Esophagus mucosa (tissue), 1 donor: Measurements from ENCODE around the gene TMEM225. TPM values are rescaled to one million over a fixed set of nuclear protein-coding genes. Genes with fewer than 3 reads are reported as not detected.
"Not testable (repeated sequence)": the region's sequence is repeated elsewhere in the genome, so short reads cannot be mapped to it uniquely, and the experiment has no call there.

Experiments used
- ATAC-seq: fragments of 200-7000 bp; cut with Tn5 transposase; one replicate; pipeline ENCODE4 v1.9.1; 2020
- total RNA-seq: library from RNA; stranded (reverse); gene quantifications from one replicate; pipeline ENCODE4 v1.2.4, GENCODE V29; 2023
- donor health status: DM: yes; HTN: yes; CAD: no.

TMEM225 gene
- not detected for total RNA-seq

DNA sequence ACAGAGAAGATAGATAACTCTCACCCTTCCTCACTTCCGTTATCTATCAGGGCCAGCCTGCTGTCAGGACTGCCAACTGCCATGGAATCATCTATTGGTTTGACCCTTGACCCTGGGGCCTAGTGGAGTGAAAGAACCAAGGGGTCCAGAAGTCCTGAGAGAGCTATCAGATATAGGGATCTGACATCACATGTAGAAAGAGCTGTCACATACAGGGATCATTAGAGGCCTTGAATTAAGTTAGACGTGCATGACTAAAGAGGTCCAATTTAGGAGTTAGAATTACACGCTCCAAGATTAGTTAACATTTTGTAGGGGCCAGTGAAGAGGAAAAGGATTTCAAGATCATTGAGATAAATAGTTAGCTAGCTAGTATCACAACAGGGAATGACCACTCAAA is at the start of gene TMEM225:
TSS of gene TMEM225 (minus strand) at position 101 of the 400 bp plus-strand sequence. CDS start 245 bp downstream, outside the sequence.
- no peak for ATAC-seq

- ATAC-seq = no peak
Observed at GRCh38 chr11:123924027-123924426, 38.6 kb upstream of the TMEM225 start.

GRCh38 chr11:123920943-123921342 is 35.5 kb upstream of the TMEM225 start:
- no peak for ATAC-seq

DNA sequence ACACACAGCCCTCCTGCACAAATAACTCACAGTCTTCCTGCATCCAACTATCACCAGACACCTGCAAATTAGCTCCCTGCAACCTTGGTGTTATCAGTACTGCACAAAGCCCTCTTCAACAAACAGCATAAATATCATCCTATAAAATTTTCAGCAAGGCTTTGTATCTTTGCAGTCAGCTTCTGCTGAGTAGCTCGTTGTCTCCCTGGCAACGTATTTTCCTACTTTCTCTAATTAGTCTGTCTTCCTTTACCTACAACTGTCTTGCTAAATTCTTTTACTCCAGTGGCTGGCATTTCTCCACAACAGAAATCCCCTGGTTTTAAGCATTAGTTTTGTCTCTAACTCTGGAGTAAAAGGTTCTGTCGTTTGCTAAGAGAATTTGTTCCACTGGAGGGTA is 20.4 kb upstream of the TMEM225 start:
- no peak for ATAC-seq

DNA sequence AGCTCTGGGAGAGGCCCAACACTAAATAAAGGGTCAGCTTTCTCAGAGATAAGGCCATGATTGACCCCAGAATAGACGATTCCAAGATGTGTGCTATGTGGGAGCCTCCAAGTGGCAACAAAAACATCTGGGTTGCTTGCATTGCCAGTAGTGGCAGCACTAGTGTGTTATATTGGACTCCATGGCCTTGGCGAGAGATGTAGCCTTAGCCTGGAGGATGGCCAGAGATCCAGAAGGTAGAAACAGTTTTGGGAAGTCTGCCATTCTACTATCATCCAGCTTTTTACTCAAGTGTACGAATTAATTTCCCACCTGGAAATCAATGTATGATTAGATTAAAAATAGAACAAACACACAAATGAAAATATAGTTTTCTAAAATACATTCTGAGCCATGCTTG is 19.5 kb upstream of the TMEM225 start:
- no peak for ATAC-seq

DNA sequence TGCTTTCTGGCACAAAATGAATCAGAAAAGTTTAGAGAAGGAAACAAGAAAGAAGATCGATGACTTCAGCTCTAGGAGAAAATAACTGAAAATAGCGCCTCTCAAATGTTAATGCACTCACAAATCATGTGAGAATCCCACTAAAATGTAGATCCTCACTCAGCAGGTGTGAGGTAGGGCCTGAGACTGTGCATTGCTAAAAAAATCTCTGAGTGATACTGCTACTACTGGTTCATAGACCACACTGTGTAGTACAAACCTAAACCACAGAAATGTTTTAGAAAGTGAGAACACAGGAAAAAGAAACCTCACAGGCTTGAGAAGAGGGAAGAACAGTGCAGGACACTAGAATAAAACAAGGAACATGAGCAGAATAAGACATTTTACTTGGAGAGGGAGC is 18.5 kb upstream of the TMEM225 start:
- no peak for ATAC-seq

- ATAC-seq = no peak
Observed at GRCh38 chr11:123901867-123902266, 16.4 kb upstream of the TMEM225 start, which contains the start of gene OR8D4. Gene OR8D4, plus strand, starts transcription at chr11:123902167. Its CDS starts 4,265 bp downstream, at chr11:123906432.

- no peak for ATAC-seq
Observed at GRCh38 chr11:123899792-123900191, 14.3 kb upstream of the TMEM225 start.

DNA sequence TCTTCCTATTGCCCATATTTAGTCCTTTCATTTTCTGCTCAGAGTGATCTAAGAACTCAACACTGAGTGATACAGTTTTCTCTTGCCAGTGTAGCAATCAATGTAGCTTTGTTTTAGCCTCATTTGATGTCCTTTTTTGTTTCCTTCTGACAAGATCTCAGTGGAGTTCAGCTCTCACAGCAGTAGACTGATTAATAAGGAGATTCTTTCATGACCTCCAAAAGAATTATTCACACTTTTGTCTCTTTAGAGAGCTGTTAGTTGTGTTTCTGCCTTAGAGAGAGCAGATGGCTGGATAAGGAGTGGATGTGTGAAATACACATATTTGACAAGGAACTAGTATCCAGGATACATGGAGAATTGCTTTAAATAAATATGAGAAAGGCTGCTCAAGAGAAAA is 6.6 kb upstream of the TMEM225 start:
- no peak for ATAC-seq

- ATAC-seq = no peak
Observed at GRCh38 chr11:123880912-123881311, 4.6 kb downstream of the TMEM225 start.

DNA sequence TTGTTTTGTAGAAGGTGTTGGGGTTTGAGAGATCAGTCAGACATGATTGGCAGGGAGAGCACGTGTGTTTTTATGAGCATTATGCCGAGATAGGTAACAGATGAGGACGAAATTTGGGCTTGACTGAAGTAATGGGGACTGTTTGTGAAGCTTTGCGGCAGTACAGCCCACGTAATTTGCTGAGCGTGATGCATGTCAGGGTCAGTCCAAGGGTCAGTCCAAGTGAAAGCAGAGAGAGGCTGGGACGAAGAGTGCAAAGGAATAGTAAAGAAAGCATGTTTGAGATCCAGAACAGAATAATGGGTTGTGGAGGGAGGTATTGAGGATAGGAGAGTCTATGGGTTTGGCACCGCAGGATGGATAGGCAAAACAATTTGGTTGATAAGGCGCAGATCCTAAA is 17.7 kb downstream of the TMEM225 start:
- ATAC-seq = not testable (repeated sequence)

- ATAC-seq = not testable (repeated sequence)
Observed at GRCh38 chr11:123865293-123865692, 20.2 kb downstream of the TMEM225 start.

DNA sequence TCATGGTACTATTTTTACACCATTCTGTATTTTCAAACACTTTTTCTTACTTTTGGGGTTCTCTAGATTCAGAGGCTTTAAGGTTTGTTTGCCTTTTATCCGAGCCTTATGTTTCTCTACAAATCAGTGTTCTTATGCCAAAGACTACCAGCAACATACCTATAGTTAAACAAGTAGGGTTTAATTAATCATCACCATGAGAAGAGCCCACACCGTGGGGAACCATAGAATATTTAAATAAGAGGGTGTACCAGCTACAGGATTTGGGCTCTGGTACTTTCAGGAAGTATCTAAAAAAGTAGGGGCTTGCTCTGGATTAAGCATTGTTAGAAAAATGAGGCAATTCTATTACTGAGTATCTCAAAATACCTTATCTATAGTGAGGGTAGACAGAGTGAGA is 25.7 kb downstream of the TMEM225 start:
- ATAC-seq = no peak

- ATAC-seq = no peak
Observed at GRCh38 chr11:123856444-123856843, 29.0 kb downstream of the TMEM225 start.

DNA sequence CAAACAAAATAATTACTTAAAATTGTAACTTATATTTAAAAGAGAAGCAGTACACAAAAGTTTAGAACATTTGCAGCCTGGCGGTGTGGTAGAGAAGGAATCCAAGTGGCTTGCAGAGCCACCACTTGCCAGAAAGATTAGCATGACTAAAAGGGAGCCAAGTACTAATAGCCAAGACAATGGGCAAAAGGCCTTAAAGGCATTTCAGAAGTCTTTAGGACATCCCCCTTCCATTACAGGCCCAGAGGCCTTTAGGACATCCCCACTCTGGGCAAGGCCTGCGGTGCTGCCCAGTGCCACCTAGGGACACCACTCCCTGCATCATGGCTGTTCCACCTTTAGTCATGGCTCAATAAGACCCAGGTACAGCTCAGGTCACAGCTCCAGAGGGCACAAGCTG is 32.4 kb downstream of the TMEM225 start:
- ATAC-seq = no peak

DNA sequence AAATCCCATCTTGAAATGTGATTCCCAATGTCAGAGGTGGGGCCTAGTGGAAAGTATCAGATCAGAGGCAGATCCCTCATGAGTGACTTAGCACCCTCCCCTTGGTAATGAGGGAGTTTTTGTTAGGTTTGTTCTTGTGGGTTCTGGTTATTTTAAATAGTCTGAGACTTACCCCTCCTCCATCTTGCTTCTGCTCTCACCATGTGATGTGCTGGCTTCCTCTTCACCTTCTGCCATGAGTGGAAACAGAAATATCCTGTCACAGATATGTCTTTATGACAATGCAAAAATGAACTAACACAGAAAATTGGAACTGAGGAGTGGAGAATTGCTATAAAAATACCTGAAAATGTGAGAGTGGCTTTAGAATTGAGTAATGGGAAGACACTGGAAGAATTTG is 33.1 kb downstream of the TMEM225 start:
- ATAC-seq = no peak

- ATAC-seq = no peak
Observed at GRCh38 chr11:123851110-123851509, 34.4 kb downstream of the TMEM225 start.

DNA sequence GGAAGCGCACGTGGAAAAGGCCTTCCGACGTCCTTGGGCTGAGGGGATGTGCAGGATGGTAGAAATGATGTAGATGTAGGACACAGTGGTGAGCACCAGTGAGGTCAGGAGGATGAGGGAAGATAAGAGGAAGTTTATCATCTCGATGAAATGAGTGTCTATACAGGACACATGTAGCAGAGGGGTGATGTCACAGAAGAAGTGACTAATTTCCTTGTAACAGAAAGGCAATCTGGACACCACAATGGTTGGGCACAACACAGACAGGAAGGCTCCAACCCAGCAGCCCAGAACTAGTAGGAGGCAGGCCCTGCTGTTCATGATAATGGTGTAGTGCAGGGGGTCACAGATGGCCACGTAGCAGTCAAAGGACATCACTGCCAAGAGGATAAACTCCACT is 44.3 kb downstream of the TMEM225 start:
- no peak for ATAC-seq

DNA sequence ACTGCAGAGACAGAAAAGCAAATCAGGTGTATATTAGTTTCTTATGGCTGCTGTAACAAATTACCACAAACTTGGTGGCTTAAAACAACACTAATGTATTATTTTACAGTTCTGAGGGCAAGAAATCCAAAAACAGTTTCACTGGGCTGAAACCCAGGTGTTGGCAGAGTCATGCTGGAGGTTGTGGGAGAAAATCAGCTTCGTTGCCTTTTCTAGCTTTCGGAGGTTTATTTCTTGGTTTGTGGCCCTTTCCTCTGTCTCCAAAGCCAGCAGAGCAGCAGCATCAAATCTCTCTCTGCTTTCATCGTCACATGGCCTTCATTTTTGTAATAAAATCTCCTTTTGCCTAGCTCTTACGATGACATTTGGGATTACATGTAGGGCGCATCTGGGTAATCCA is 46.3 kb downstream of the TMEM225 start:
- no peak for ATAC-seq

DNA sequence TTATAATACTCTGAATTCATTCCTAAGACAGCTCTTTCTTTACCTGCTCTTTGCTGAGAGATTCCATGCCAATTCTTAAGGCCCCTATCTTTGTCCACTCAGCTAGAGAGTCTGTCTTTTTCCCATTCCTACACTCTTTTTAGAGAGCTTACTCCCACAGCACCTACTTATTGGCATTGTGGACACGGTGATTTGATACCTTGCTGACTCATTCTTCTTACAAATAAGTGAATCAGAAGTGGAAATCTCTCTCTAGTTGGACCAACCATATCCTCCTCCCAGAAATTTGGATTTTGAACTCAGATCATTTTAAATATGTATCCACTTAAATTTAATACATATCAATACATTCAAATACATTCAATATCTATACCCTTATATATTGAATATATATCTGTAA is 46.8 kb downstream of the TMEM225 start:
- ATAC-seq = no peak

- ATAC-seq = no peak
Observed at GRCh38 chr11:123838199-123838598, 47.3 kb downstream of the TMEM225 start.

DNA sequence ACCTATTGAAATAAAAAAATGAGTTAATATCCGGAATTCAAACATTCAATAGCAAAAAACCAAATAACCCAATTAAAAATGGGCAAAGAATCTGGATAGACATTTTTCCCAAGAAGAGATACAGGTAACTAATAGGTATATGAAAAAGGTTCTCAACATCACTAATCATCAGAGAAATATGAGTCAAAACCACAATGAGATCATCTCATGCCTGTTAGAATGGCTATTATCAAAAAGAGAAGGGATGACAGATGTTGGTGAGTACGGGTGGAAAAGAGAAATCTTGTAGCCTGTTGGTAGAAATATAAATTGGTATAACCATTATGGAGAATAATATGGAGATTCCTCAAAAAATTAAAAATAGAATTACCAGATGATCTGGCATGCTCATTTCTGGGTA is 52.4 kb downstream of the TMEM225 start:
- no peak for ATAC-seq
